ENCODE measurements around the gene SCD5.

Gene SCD5

DNA sequence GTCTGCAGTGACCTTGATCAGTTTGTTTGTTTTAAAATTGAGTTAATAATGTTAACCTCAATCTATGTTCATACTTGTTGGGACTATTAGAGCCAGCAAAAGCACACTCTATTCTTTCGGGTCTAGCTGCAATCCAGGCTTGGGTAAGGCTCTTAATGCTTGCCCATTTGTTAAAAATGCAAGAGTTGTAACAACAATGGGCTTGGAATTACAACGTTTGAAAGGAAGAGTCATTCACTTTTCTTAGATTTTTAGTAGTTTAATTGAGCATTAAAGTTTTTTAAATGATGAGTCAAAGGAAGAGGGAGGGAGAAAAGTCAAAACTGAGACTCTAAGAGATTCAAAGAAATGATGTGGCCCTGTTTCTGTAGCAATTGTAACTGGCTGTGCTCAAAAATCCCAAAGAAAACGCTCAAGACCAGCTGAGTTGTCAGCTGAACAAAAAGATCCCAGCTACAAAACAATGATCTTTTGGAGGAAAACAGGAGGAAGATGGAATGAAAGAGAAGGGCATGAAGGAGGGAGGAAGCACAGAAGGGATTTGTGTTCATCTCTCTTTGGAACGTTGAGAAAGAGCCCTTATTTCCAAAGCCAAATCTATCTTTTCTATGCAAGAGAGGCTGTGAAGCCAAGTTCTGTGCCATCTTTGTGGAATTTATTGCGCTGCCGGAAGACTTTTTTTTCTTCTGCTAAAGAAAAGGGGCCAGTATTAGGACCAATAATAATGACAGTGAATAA, 5.5 kb downstream of the SCD5 start:
- DNase-seq, result no peak

DNA sequence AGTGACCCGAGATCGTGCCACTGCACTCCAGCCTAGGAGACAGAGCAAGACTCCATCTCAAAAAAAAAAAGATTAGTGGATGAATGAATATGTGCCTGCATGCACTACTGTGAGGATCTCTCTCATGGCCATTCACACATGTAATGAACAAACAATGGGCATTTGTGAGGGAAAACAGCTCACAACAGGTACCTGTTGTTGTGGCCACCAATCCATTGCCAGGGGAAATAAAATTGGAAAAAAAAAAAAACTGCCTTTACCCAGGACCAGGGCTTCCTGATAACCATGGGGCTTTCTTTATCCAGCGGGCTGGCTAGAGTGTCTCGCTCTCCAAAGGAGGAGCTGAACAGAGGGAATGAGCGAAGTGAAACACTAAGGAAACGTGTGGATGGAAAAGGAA, 7.4 kb downstream of the SCD5 start:
- DNase-seq, result no peak

DNA sequence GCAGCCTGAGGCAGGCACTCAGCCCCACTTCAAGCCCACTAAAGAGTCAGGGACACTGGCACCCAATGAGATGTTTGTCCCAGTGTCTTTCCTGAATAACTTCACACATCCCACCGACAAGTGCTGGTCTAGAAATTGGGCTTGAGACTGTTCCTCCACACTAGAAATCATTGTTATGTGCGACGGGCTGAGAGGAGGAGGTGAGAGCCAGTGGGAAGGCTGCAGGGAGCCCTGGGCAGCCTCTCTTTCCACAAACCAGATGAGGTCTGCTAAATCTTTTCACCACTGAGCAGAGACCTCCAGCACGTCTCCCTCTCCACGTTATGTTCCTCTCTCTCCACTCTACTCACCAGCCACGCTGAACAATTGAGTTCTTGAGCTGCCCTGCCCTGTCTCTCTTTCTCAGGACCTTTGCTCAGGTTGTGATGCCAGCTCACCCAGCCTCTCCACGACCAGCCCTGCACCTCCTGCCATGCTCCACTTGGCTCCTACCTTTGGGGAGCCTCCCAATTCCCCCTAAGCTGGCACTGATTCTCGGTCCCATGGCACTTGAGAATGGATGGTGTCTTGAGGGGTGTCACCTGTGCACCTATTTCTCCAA, 8.4 kb downstream of the SCD5 start:
- no peak for DNase-seq

- DNase-seq, result no peak
Observed at GRCh38 chr4:82789025-82789776, 9.4 kb downstream of the SCD5 start.

DNA sequence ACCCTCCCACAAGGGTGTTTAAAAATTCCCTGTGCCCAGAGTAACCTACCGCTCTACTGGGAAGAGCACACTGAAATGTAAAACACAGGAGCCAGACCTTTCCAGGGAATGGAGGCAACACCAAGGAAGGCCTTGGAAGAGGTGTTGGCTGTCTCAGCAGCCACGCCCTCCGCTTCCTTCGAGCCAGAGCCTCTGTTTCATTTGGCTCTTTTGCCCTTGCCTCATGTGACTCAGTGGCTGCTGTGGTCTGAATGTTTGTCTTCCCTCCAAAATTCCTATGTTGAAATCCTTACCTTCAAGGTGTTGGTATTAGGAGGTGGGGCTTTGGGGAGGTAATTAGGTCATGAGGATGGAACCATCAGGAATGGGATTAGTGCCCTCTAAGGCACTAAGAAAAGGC, 11.3 kb downstream of the SCD5 start:
- DNase-seq, result no peak

DNA sequence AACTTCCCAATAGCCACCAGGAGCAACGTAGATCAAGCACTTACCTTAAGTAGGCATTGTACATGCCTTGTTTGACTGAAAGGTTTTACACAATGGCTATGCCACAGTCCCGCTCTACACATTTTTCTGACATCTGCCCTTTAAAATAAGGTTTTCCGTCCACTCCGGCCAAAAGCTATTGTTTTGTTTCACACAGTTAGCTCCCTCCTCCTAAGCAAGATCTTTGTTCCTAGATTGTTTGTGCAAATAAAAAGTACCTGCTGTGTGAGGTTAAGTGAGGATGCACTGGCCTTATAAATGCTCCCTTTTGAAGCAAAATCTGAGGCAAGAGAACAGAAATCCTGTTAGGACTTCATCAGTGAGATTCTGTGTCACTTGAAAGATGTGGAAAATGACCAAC, 11.8 kb downstream of the SCD5 start:
- DNase-seq, result no peak

DNA sequence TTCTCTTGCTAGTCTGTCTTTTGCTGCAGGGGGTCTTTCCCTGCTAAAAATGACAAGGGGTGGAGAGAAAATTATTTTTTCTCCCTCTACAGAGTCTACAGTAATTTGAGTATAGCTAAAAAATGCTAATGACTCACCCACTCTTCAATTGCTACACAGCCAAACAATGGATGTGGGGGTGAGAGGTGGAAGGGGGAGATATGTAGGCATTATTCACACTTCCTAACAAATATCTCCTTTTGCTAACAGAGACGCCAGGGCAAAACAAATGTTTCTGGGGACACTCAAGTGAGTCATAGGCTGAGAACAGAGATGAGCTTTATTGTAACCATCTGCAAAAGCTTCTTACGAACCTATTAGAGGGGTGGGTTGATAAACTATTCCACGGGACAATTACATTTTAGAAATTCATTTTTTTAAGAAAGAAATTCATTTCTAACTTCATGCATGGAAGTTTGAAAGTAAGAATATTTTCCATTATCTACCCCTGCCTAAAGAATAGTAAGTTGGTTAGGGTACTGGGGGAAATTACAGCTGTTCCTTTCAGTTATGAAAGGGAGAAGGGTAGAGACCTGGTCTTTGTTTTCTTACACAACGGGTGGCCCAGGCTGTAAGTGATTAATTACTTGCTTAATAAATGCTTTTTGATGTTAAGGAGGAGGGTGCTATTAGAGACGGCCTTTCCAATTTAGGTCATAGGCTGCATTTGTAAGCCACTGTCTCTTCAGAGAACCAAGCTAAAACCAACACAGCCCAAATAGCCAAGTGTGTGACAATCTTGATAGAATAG, 12.8 kb downstream of the SCD5 start:
- peak; percentile 36 for DNase-seq

- peak; percentile 81 for DNase-seq
Observed at GRCh38 chr4:82784681-82785610, 13.7 kb downstream of the SCD5 start.

DNA sequence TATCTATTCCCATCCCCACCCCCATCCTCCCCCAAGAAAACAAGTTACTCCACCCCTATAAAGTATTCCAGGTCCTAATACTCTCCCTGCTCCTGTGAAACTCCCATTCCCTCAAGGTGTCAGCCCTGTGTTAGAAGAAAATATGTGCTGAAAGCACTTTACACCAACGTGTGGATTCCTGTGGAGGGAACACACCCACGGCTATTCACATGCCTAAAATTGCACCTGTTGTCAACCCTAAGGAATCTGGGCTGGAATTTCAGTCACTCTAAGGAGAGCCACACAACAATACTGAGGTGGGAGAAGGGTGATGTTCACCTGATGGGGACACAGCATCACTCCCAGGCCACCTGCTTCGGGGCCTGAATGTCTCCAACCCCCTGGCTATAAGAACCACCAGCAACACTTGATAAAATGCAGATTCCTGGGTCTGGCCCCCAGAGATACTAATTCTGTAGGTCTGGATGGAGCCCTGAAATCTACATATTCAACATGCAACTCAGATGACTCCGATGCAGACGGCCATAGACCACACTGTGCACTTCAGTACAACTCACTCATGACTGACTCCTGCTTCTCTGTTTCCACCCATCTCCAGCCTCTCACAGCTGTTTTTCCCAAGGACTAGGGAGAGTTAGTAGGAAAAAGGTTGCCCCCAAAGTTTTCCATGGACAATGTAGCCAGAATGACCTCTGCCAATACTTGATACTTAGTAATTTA, 15.8 kb downstream of the SCD5 start:
- DNase-seq, result no peak

DNA sequence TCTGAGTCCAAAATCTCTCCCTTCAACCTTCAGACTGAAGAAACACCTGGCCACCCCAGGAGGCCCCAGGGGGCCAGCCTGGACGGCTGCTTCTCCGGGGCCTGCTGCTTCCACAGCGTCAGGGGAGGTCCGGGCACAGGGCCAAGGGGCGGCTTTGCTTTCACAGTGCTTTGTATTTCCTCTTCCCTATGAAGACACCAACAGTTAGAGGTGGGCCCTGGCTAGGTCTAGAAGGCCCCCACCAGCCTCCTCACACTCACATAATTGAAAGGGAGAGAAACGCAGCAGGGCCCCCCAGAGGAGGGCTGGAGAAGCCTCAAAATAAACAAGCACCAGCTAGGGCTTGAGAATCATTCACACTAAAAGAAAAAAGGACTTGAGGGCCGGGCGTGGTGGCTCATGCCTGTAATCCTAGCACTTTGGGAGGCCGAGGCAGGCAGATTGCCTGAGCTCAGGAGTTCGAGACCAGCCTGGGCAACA, 17.8 kb downstream of the SCD5 start:
- peak; percentile 92 for DNase-seq

- peak; percentile 25 for DNase-seq
Observed at GRCh38 chr4:82780170-82780751, 18.3 kb downstream of the SCD5 start.

DNA sequence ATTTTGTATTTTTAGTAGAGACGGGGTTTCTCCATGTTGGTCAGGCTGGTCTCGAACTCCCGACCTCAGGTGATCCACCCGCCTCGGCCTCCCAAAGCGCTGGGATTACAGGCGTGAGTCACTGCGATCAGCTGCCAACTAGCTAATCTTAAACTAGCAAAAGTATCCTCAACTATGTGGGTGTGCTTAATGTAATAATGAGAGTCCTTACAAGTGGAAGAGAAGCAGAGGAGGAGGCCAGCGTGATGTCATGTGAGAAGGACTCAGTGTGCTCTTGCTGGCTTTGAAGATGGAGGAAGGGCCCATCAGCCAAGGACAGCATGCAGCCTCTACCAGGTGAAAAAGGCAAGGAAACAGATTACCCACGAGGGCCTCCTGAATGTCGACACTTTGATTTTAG, 19.6 kb downstream of the SCD5 start:
- no peak for DNase-seq

DNA sequence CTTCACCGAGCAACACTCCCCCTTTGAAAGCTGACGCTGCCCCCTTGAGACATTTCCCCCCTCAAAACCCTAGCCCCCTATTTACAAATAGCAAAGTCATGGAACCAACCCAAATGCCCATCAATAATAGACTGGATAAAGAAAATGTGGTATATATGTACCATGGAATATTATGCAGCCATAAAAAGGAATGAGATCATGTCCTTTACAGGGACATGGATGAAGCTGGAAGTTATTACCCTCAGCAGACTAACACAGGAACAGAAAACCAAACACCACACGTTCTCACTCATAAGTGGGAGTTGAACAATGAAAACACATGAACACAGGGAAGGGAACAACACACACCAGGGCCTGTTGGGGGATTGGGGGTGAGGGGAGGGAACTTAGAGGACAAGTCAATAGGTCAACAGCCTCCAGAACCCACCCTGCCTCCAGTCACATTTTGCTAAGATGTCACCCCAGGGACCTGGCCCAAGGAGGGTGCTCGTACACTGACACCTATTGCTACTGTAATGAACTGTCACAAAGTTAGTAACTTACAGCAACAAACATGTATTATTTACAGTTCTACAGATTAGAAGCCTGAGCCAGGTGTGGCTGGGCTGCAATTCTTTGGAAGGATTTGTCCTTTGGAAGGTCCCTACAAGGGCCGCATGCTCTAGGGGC, 20.6 kb downstream of the SCD5 start:
- DNase-seq, result no peak

DNA sequence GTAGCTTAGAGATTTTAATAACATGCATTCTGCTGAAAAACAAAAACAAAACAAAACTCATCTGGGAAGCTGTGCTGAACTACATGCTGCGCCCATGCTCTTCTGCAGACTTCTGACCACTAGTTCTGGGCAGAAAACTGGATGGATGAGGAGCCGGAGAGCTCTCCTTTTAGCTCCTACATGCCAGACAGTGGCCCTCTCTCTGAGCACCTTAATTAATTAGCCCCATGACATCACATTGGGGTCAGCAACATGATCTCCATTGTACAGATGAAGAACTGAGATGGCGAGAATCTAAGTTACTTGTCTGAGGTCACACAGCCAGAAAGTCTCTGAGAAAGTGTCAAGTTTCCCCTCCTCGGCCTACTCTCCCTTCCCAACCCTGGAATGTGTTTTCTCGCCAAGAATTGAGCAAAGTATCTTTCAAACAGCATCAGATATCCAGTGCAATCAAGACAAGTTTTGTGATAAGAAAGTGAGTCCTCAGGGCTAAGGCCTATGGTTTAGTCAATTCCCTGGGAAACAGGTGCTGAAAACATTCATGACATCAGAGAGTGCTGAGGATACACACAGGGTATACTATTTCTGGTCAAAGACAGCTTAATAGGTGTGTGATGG, 21.6 kb downstream of the SCD5 start:
- DNase-seq, result no peak

DNA sequence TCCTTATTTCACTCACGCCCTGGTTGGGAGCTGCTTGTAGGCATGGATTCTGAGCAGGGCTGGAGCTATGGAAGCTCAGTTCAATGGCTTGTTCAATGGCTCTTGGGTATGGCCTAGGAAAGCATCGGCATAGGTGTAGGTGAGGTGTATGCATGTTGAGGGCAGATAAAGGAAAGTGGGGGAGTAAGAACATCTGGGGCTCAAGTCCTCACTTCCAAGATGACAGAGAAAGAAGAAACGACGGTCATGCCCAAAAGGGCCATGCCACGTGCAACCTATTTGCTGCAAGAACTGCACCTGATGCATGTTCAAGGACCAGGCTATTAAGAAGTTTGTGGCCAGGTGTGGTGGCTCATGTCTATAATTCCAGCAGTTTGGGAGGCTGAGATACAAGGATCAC, 23.4 kb downstream of the SCD5 start:
- no peak for DNase-seq

DNA sequence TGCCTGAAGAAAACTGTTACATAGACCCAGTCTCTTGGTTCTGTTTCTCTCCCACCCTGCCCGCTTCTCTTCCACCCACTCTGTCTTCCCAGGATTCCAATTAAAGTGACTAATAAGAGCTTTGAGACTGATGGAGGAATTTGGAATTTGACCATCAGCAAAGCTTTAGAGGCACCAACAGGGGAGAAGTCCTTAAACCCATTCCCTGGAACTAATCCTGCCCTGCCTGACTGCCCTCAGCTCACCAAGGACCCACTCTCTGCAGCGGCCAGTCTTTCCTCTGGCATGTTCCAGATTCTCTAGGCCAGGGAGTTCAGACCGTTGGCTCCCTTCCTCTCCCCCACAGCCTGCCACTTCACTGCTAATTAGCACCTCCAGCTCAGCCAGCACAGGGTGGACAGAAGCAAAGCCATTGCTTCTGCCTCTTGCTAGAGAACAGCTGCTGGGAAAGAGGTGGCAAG, 23.9 kb downstream of the SCD5 start:
- DNase-seq, result no peak

- DNase-seq, result no peak
Observed at GRCh38 chr4:82773057-82773456, 25.5 kb downstream of the SCD5 start.

- DNase-seq, result no peak
Observed at GRCh38 chr4:82770607-82771006, 28.0 kb downstream of the SCD5 start.

DNA sequence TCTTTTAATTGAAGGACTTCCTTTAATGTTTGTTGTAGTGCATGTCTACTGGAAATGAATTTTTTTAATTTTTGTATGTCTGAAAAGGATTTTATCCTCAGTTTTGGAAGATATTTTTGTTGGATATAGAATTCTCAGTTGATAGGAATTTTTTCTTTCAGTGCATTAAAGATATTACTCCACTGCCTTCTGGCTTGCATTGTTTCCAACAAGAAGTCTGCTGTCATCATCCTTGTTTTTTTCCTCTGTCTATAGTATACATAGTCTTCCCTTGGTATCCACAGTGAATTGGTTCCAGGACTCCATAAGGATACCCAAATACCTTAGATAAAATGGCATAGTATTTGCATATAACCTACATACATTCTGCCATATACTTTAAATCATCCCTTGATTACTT, 33.5 kb downstream of the SCD5 start:
- no peak for DNase-seq

DNA sequence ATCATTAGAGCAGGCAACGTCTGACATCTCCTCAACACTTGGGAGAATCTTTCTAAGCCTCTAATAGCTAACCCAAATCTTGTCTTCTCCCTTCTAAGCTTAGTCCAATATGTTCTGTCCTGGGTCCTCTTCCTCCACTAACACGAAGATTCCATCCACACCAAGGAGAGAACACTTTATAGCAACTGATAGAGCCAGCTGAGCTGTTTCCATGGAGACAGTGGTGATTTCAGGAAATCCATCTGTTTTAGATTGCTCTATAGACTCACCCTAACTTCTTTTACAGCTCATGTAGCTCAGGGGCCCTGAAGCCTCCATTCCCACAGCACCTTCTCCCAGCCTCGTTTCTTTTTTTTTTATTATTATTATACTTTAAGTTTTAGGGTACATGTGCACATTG, 37.4 kb downstream of the SCD5 start:
- DNase-seq, result no peak
